ENCODE data around the gene SETDB2. TPM values are rescaled to one million over a fixed set of nuclear protein-coding genes. Genes with fewer than 3 reads are reported as not detected.

SETDB2 gene
- polyA plus RNA-seq, 3 donors: 4.8 to 6.8 (median 6.4) TPM

DNA sequence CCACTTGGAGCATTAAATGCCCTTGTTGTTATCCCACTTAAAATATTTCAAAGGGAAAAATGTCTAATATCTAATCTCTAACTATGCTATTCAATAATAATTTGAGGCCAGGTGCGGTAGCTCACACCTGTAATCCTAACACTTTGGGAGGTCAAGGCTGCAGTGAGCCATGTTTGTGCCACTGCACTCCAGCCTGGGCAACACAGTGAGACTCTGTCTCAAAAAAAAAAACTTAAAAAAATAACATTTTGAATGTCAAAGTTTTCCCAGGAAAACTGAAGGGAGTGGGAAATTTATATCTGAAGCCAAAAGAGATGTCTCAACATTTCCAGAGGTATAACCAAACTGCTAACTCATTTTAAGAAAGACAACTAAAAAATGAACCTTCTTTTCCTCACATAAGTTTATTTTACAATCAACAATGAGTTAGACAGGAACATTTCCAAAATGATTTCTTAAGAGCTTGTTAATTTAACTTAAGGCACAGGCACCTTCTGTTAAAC, 48.1 kb upstream of the SETDB2 start:
- peaks cover 3% of the 10 kb centered on the region for H3K4me1 Mint-ChIP-seq
- peaks cover 0 to 2% (median 0%) of the 10 kb centered on the region in 7 donors for H3K9me3 Mint-ChIP-seq
- H3K4me3 ChIP-seq (replicated peaks in 1 of 3; ENCODE audit: low read depth in 2 of 3, low read length in 3 of 3): no peak overlapping the region
- no peak overlapping the region for H3K4me3 Mint-ChIP-seq
- no CpG with 5 or more reads among the region's 1 CpG for WGBS (ENCODE audit: insufficient coverage)
- H3K9ac ChIP-seq (ENCODE audit: insufficient read depth, low read length, poor library complexity, severe bottlenecking): no peak overlapping the region
- no peaks in the 10 kb centered on the region for H4K20me1 ChIP-seq (ENCODE audit: insufficient read depth, low read length)
- no peak overlapping the region for H3K27ac ChIP-seq (ENCODE audit: low read depth in 1 of 2, low read length in 2 of 2)
- no peak overlapping the region for H3K27ac Mint-ChIP-seq
- no peaks in the 10 kb centered on the region for H3K36me3 Mint-ChIP-seq
- no peaks in the 10 kb centered on the region for H3K27me3 ChIP-seq (ENCODE audit: control insufficient read depth in 2 of 2, insufficient read depth in 2 of 2, low read length in 2 of 2)
- H2AFZ ChIP-seq (ENCODE audit: insufficient read depth, low read depth, low read length, poor library complexity, severe bottlenecking): no peak overlapping the region
- H3K79me2 ChIP-seq (ENCODE audit: insufficient read depth, low read length): no peaks in the 10 kb centered on the region
- peaks cover 0 to 5% (median 0%) of the 10 kb centered on the region in 3 donors for H3K27me3 Mint-ChIP-seq (ENCODE audit: low read depth in 3 of 3)
- intact Hi-C loops (cut with micrococcal nuclease): no loop called here
- peaks cover under 1 to 3% of the 10 kb centered on the region in 2 donors for H3K4me1 ChIP-seq (ENCODE audit: control insufficient read depth in 1 of 2, insufficient read depth in 2 of 2, low read length in 2 of 2)
- DNase-seq: no peak
- no peaks in the 10 kb centered on the region for H3K36me3 ChIP-seq (replicated peaks in 1 of 2; ENCODE audit: control insufficient read depth in 1 of 2, insufficient read depth in 2 of 2, low read length in 2 of 2)
- TF ChIP-seq, protein P1, sequence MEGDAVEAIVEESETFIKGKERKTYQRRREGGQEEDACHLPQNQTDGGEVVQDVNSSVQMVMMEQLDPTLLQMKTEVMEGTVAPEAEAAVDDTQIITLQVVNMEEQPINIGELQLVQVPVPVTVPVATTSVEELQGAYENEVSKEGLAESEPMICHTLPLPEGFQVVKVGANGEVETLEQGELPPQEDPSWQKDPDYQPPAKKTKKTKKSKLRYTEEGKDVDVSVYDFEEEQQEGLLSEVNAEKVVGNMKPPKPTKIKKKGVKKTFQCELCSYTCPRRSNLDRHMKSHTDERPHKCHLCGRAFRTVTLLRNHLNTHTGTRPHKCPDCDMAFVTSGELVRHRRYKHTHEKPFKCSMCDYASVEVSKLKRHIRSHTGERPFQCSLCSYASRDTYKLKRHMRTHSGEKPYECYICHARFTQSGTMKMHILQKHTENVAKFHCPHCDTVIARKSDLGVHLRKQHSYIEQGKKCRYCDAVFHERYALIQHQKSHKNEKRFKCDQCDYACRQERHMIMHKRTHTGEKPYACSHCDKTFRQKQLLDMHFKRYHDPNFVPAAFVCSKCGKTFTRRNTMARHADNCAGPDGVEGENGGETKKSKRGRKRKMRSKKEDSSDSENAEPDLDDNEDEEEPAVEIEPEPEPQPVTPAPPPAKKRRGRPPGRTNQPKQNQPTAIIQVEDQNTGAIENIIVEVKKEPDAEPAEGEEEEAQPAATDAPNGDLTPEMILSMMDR (IDR thresholded peaks at IDR 0.05): no peak
- H3K4me2 ChIP-seq (replicated peaks; ENCODE audit: extremely low read depth, low read length, poor library complexity, severe bottlenecking): no peak overlapping the region
- no peaks in the 10 kb centered on the region for H3K9me3 ChIP-seq (replicated peaks in 1 of 2; ENCODE audit: control insufficient read depth in 1 of 2, insufficient read depth in 1 of 2, low read length in 2 of 2)

DNA sequence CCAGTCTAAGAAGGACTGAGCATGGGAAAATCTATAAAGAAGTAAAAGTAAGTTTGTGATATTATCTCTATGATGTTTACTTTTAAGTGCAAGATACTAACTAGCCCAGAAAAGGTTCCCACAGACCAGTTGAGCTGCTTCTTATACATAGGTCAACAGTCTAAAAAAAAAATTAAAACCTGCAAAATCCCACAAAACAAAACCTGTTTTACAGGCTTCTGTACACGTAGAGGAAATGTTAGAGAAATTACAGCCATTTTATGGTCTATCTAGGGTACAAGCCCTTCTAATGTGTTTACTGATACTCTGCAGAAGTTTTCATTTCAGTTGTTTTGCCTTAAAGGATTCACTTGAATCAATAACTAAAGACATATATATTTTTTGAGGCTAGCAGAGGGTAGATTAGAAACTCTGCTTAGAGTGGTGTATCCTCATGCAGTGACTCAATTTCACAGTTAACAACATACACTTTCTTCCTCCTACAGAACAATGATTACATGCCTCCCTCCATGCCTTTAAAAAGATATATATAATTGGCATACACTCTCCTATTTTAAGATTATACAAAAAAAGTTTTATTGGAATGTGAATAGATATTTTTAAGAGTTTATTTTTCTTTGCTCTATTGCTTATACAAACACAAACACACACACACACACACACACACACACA, 44.1 kb upstream of the SETDB2 start:
- no peaks in the 10 kb centered on the region for H3K79me2 ChIP-seq (ENCODE audit: insufficient read depth, low read length)
- H3K27me3 Mint-ChIP-seq (ENCODE audit: low read depth in 3 of 3): peaks cover 0 to 2% (median 0%) of the 10 kb centered on the region in 3 donors
- no peaks in the 10 kb centered on the region for H4K20me1 ChIP-seq (ENCODE audit: insufficient read depth, low read length)

More for the DNA sequence above, 44.1 kb upstream of the SETDB2 start:
- H3K36me3 Mint-ChIP-seq: peaks cover 0 to 2% of the 10 kb centered on the region in 2 donors
- H3K4me3 ChIP-seq (replicated peaks in 1 of 3; ENCODE audit: low read depth in 2 of 3, low read length in 3 of 3): no peak overlapping the region
- no peak overlapping the region for H3K4me3 Mint-ChIP-seq
- H3K9me3 Mint-ChIP-seq: peaks cover 7 to 13% (median 10%) of the 10 kb centered on the region in 7 donors
- intact Hi-C loops (cut with micrococcal nuclease): no loop called here
- H3K27me3 ChIP-seq (ENCODE audit: control insufficient read depth in 2 of 2, insufficient read depth in 2 of 2, low read length in 2 of 2): no peaks in the 10 kb centered on the region
- TF ChIP-seq, protein P1 (IDR thresholded peaks at IDR 0.05): no peak
- no peak overlapping the region for H3K27ac Mint-ChIP-seq
- no peak overlapping the region for H3K4me2 ChIP-seq (replicated peaks; ENCODE audit: extremely low read depth, low read length, poor library complexity, severe bottlenecking)
- no peak for DNase-seq
- peaks cover 3 to 5% of the 10 kb centered on the region in 2 donors for H3K9me3 ChIP-seq (replicated peaks in 1 of 2; ENCODE audit: control insufficient read depth in 1 of 2, insufficient read depth in 1 of 2, low read length in 2 of 2)
- no peaks in the 10 kb centered on the region for H3K36me3 ChIP-seq (replicated peaks in 1 of 2; ENCODE audit: control insufficient read depth in 1 of 2, insufficient read depth in 2 of 2, low read length in 2 of 2)
- H3K4me1 ChIP-seq (ENCODE audit: control insufficient read depth in 1 of 2, insufficient read depth in 2 of 2, low read length in 2 of 2): peaks cover 7 to 8% of the 10 kb centered on the region in 2 donors
- no CpG with 5 or more reads among the region's 1 CpG for WGBS (ENCODE audit: insufficient coverage)
- no peak overlapping the region for H3K27ac ChIP-seq (ENCODE audit: low read depth in 1 of 2, low read length in 2 of 2)
- peaks cover 10% of the 10 kb centered on the region for H3K4me1 Mint-ChIP-seq
- H3K9ac ChIP-seq (ENCODE audit: insufficient read depth, low read length, poor library complexity, severe bottlenecking): no peak overlapping the region
- no peak overlapping the region for H2AFZ ChIP-seq (ENCODE audit: insufficient read depth, low read depth, low read length, poor library complexity, severe bottlenecking)

All from CD14-positive monocyte (primary cell).